ENCODE results near the gene USP47. TPM values are rescaled to one million over a fixed set of nuclear protein-coding genes. Genes with fewer than 3 reads are reported as not detected.

Gene USP47
- total and polyA plus RNA-seq, 2 of the 13 experiments (the other 11 are each of a cell fraction or from before 2014, with no cell fraction given) = 12.2 to 52.7 TPM

- Histone ChIP-seq H3K4me3 (replicated peaks in 1 of 3; ENCODE audit: insufficient read depth in 1 of 3, low read depth in 2 of 3, low read length in 3 of 3) (no peak overlapping the region), H3K79me2 (ENCODE audit: insufficient read depth, low read length) (no peaks in the 10 kb centered on the region), H3K4me2 (ENCODE audit: low read depth, low read length) (no peak overlapping the region), H3K36me3 (replicated peaks in 1 of 2; ENCODE audit: control insufficient read depth in 1 of 2, insufficient read depth in 2 of 2, low read length in 2 of 2) (no peaks in the 10 kb centered on the region), H3K27me3 (ENCODE audit: control insufficient read depth in 1 of 2, insufficient read depth in 2 of 2, low read length in 2 of 2) (no peaks in the 10 kb centered on the region), H3K27ac (ENCODE audit: extremely low read length, insufficient read depth, low read length) (no peak overlapping the region), H3K9me3 (ENCODE audit: low read length) (no peaks in the 10 kb centered on the region), H3K9ac (ENCODE audit: insufficient read depth, low read depth, low read length) (no peak overlapping the region), H3K4me1 (ENCODE audit: insufficient read depth, low read length) (no peaks in the 10 kb centered on the region), H2AFZ (ENCODE audit: low read length) (no peak overlapping the region), H4K20me1 (ENCODE audit: insufficient read depth, low read length) (no peaks in the 10 kb centered on the region)
- BruUV-seq (replicated peaks) = no TSS peak
- WGBS (ENCODE audit: low lambda C conversion rate) = 20% methylated on average over 4 of the region's 4 CpGs
- in situ Hi-C loops (cut with HindIII; ENCODE audit: extremely low pct_ligation_motif_present, low pct_unique_long_range_greater_than_20kb) = loop anchor here (25.0 kb wide), 1 partner anchor 464 kb away; no protein-coding TSS in a partner anchor
- POLR2A ChIA-PET = no interaction called here
- DNase-seq (ENCODE audit: low spot score) (no peak), FAIRE-seq (no peak), ATAC-seq (no peak)
- CTCF ChIA-PET (ENCODE audit: low intra/inter-chr PET ratio, low total read pairs) = no interaction called here
- no peak for TF ChIP-seq HNF1B (CRISPR knock-in tag; IDR thresholded peaks at IDR 0.05)
- intact Hi-C loops (cut with micrococcal nuclease; ENCODE audit: unreplicated experiment) = no loop called here
Measured at GRCh38 chr11:11822946-11823345, 18.8 kb upstream of the USP47 start.

GRCh38 chr11:11826260-11826659, 15.5 kb upstream of the USP47 start:
- no peaks in the 10 kb centered on the region for H3K79me2 ChIP-seq (ENCODE audit: insufficient read depth, low read length)
- no peak overlapping the region for H3K4me2 ChIP-seq (ENCODE audit: low read depth, low read length)
- H3K36me3 ChIP-seq (replicated peaks in 1 of 2; ENCODE audit: control insufficient read depth in 1 of 2, insufficient read depth in 2 of 2, low read length in 2 of 2) = no peaks in the 10 kb centered on the region
- H3K4me3 ChIP-seq (replicated peaks in 1 of 3; ENCODE audit: insufficient read depth in 1 of 3, low read depth in 2 of 3, low read length in 3 of 3) = no peak overlapping the region
- BruUV-seq (replicated peaks) = no TSS peak
- H3K4me1 ChIP-seq (ENCODE audit: insufficient read depth, low read length) = no peaks in the 10 kb centered on the region
- H3K9me3 ChIP-seq (ENCODE audit: low read length) = no peaks in the 10 kb centered on the region
- TF ChIP-seq ZNF24 (IDR thresholded peaks at IDR 0.05) (no peak), ZNF20 (CRISPR knock-in tag; IDR thresholded peaks at IDR 0.05) (no peak), ZNF17 (CRISPR knock-in tag; IDR thresholded peaks at IDR 0.05) (no peak), ZNF354B (CRISPR knock-in tag; IDR thresholded peaks at IDR 0.05) (no peak), POLR2G (IDR thresholded peaks at IDR 0.05; ENCODE audit: low read depth, low read length) (no peak), TFDP2 (CRISPR knock-in tag; IDR thresholded peaks at IDR 0.05) (no peak), AGO2 (optimal IDR thresholded peaks at IDR 0.05; ENCODE audit: low read depth, low read length) (no peak), NKX3-1 (CRISPR knock-in tag; IDR thresholded peaks at IDR 0.05) (no peak), ZKSCAN5 (CRISPR knock-in tag; IDR thresholded peaks at IDR 0.05) (no peak), ZNF234 (CRISPR knock-in tag; conservative IDR thresholded peaks at IDR 0.05) (no peak)
- H3K27ac ChIP-seq (ENCODE audit: extremely low read length, insufficient read depth, low read length) = no peak overlapping the region
- ChIA-PET POLR2A (no interaction called here), CTCF (ENCODE audit: low intra/inter-chr PET ratio, low total read pairs) (no interaction called here)
- no peak overlapping the region for H2AFZ ChIP-seq (ENCODE audit: low read length)
- in situ Hi-C loops (cut with HindIII; ENCODE audit: extremely low pct_ligation_motif_present, low pct_unique_long_range_greater_than_20kb) = no loop called here
- FAIRE-seq (no peak), ATAC-seq (no peak), DNase-seq (ENCODE audit: low spot score) (no peak)
- no peaks in the 10 kb centered on the region for H3K27me3 ChIP-seq (ENCODE audit: control insufficient read depth in 1 of 2, insufficient read depth in 2 of 2, low read length in 2 of 2)
- no peak overlapping the region for H3K9ac ChIP-seq (ENCODE audit: insufficient read depth, low read depth, low read length)
- no peaks in the 10 kb centered on the region for H4K20me1 ChIP-seq (ENCODE audit: insufficient read depth, low read length)
- intact Hi-C loops (cut with micrococcal nuclease; ENCODE audit: unreplicated experiment) = no loop called here
- 36% methylated on average over 1 of the region's 1 CpG for WGBS (ENCODE audit: low lambda C conversion rate)
